ENCODE measurements around the gene LEAP2. TPM values are rescaled to one million over a fixed set of nuclear protein-coding genes. Genes with fewer than 3 reads are reported as not detected.
A peak's percentile ranks its signal among the peaks of the same experiment; 100 is the strongest.

Gene LEAP2
- polyA plus RNA-seq, 2 of the 4 experiments (the other 2 are of a cell fraction): 1.6 to 4.8 TPM

DNA sequence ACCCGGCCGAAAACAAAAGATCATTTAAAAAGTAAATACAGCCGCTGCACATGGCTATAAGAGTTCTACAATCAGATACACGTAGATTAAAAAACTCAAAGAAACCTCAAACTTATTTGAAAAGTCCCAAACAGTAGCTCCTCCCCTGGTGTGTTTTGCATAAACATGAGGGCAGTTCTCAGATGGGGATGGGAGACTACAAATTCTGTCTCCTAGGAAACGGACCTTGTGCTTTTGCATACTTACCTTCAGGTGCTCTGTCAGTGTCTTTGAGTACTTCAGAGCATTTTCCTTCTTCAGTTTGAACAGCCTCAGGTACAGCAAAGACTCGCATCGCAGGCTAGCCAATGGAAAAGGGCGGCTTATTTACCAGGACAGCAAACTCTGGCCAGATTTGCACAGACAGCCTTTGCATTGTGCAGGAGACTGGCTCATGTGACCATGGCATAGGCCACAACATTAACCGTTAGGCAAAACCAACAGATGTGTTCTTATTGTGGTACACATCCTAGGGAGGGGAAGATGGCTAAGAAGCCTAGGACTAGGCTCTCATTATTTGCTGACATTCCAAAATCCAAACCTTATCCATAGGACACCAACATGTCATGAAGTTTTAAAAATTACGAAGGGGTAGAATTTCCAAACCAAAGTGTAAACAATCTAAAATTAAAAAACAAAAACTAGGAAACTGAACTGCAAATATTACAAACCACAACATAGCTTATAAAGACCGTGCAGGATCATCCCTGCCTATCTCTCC is 12.8 kb downstream of the LEAP2 start:
- CTCF ChIA-PET: interaction anchor here (1.4 to 5.1 kb wide), 2 partner anchors 57 to 500 kb away, joined by 4 to 48 read pairs; partner anchors contain the start of gene SHROOM1
- DNase-seq (ENCODE audit: low read depth in 1 of 2, low spot score in 1 of 2): no peak

DNA sequence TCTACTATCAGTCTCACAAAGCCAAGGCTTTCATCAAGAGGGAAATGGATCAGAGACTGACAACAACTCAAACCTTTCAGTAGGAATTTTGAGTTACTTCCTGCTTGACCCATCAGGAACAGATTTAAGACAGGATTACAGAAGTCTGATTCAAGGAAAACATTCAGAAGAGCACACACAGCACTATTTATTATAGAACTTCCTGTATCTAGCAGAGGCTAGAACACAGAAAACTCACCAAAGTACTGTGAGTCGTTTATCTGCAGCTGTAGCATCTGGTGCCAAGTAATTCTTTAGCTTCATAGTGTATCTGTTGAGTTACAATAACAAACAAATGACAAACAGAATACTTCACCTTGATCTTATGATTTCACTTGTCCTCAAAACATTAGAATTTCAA is 13.8 kb downstream of the LEAP2 start:
- Histone ChIP-seq H3K9me3 (no peaks in the 10 kb centered on the region), H3K4me1 (no peaks in the 10 kb centered on the region), H3K4me3 (no peak overlapping the region), H3K4me2 (no peak overlapping the region), H3K27ac (no peak overlapping the region)
- no peak for FAIRE-seq
- WGBS (ENCODE audit: missing lambda C conversion rate): 11% methylated on average over 1 of the region's 1 CpG
- TF ChIP-seq POLR2AphosphoS2 (conservative IDR thresholded peaks at IDR 0.05; ENCODE audit: low read length) (no peak), TP53 (CRISPR knock-in tag; IDR thresholded peaks at IDR 0.05) (no peak)
- no peak for ATAC-seq
- CTCF ChIA-PET: no interaction called here
- no peak for DNase-seq (ENCODE audit: low read depth in 1 of 2, low spot score in 1 of 2)
- POLR2A ChIA-PET: no interaction called here

More for the DNA sequence above, 12.8 kb downstream of the LEAP2 start:
- no peak overlapping the region for H3K4me3 ChIP-seq
- TF ChIP-seq MAFK (IDR thresholded peaks at IDR 0.05; ENCODE audit: partially characterized antibody): peak; percentile 57
- TF ChIP-seq EHF (CRISPR knock-in tag; IDR thresholded peaks at IDR 0.05): no peak
- no peak overlapping the region for H3K4me2 ChIP-seq
- no peaks in the 10 kb centered on the region for H3K9me3 ChIP-seq
- H3K4me1 ChIP-seq: no peaks in the 10 kb centered on the region
- FAIRE-seq (no peak), ATAC-seq (no peak)
- POLR2A ChIA-PET: no interaction called here
- no peak overlapping the region for H3K27ac ChIP-seq
- WGBS (ENCODE audit: missing lambda C conversion rate): 94% methylated on average over 11 of the region's 11 CpGs

GRCh38 chr5:132889501-132889900 is 16.0 kb downstream of the LEAP2 start:
- Histone ChIP-seq H3K4me3 (no peak overlapping the region), H3K4me1 (no peaks in the 10 kb centered on the region), H3K27ac (no peak overlapping the region), H3K9me3 (no peaks in the 10 kb centered on the region), H3K4me2 (no peak overlapping the region)
- FAIRE-seq: peak; percentile 23
- ChIA-PET CTCF (no interaction called here), POLR2A (no interaction called here)
- no peak for ATAC-seq
- DNase-seq (ENCODE audit: low read depth in 1 of 2, low spot score in 1 of 2): no peak
- TF ChIP-seq SREBF2 (IDR thresholded peaks at IDR 0.05): no peak
- TF ChIP-seq EHF (CRISPR knock-in tag; IDR thresholded peaks at IDR 0.05): no peak
- no peak for TF ChIP-seq TFCP2L1 (CRISPR knock-in tag; IDR thresholded peaks at IDR 0.05)
- TF ChIP-seq CHD4 (IDR thresholded peaks at IDR 0.05; ENCODE audit: borderline replicate concordance): no peak

- Histone ChIP-seq H3K27ac (no peak overlapping the region), H3K4me2 (no peak overlapping the region), H3K4me3 (no peak overlapping the region), H3K4me1 (no peaks in the 10 kb centered on the region), H3K9me3 (no peaks in the 10 kb centered on the region)
- no peak for DNase-seq (ENCODE audit: low read depth in 1 of 2, low spot score in 1 of 2)
- CTCF ChIA-PET: interaction anchor here (0.9 to 3.1 kb wide), 3 partner anchors 8 to 117 kb away, joined by 3 to 18 read pairs (median 6); no protein-coding TSS in a partner anchor
- no peak for ATAC-seq
- TF ChIP-seq HEYL (CRISPR knock-in tag; IDR thresholded peaks at IDR 0.05): no peak
- no peak for TF ChIP-seq NR3C1 (IDR thresholded peaks at IDR 0.05)
- TF ChIP-seq RNF2 (IDR thresholded peaks at IDR 0.05; ENCODE audit: borderline replicate concordance, low read depth): no peak
- TF ChIP-seq HMGXB4 (CRISPR knock-in tag; IDR thresholded peaks at IDR 0.05; ENCODE audit: borderline replicate concordance): no peak
- TF ChIP-seq ZSCAN20 (CRISPR knock-in tag; IDR thresholded peaks at IDR 0.05): no peak
- TF ChIP-seq HDAC2 (IDR thresholded peaks at IDR 0.05): no peak
- no peak for TF ChIP-seq RARB (CRISPR knock-in tag; IDR thresholded peaks at IDR 0.05)
- 88% methylated on average over 4 of the region's 4 CpGs for WGBS (ENCODE audit: missing lambda C conversion rate)
- POLR2A ChIA-PET: interaction anchor here (0.7 kb wide), 1 partner anchor 13 kb away, joined by 3 read pairs; no protein-coding TSS in a partner anchor
- FAIRE-seq: no peak
These were observed 17.3 kb downstream of the LEAP2 start for GRCh38 chr5:132890817-132891216.

- Histone ChIP-seq H3K4me1 (no peaks in the 10 kb centered on the region), H3K4me2 (no peak overlapping the region), H3K4me3 (no peak overlapping the region), H3K27ac (no peak overlapping the region), H3K9me3 (no peaks in the 10 kb centered on the region)
- ATAC-seq (no peak), DNase-seq (ENCODE audit: low read depth in 1 of 2, low spot score in 1 of 2) (no peak), FAIRE-seq (no peak)
- no peak for TF ChIP-seq TFCP2L1 (CRISPR knock-in tag; IDR thresholded peaks at IDR 0.05)
- no peak for TF ChIP-seq JUNB (IDR thresholded peaks at IDR 0.05)
- no peak for TF ChIP-seq PBX3 (IDR thresholded peaks at IDR 0.05)
- TF ChIP-seq, protein P1, sequence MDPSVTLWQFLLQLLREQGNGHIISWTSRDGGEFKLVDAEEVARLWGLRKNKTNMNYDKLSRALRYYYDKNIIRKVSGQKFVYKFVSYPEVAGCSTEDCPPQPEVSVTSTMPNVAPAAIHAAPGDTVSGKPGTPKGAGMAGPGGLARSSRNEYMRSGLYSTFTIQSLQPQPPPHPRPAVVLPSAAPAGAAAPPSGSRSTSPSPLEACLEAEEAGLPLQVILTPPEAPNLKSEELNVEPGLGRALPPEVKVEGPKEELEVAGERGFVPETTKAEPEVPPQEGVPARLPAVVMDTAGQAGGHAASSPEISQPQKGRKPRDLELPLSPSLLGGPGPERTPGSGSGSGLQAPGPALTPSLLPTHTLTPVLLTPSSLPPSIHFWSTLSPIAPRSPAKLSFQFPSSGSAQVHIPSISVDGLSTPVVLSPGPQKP (IDR thresholded peaks at IDR 0.05; ENCODE audit: low read depth, low read length): no peak
- TF ChIP-seq SREBF2 (IDR thresholded peaks at IDR 0.05): no peak
- ChIA-PET CTCF (interaction anchor here (0.6 to 1.4 kb wide), 4 partner anchors 10 to 556 kb away, joined by 3 to 7 read pairs (median 4); no protein-coding TSS in a partner anchor), POLR2A (no interaction called here)
- 94% methylated on average over 4 of the region's 4 CpGs for WGBS (ENCODE audit: missing lambda C conversion rate)
These were observed 22.3 kb downstream of the LEAP2 start for GRCh38 chr5:132895719-132896305.
